Loucy (cell line): ENCODE data around the gene MPG.
A peak's percentile ranks its signal among the peaks of the same experiment; 100 is the strongest.
"Not testable (repeated sequence)": the region's sequence is repeated elsewhere in the genome, so short reads cannot be mapped to it uniquely, and the experiment has no call there.

Source experiments
- H2AFZ ChIP-seq: fragments of 200-600 bp; sonication (generic); 2 replicates; pipeline ENCODE4 v1.6.0; 2016; ENCODE audit warnings: antibody characterized with exemption, mild to moderate bottlenecking, low read length, moderate library complexity
- H3F3A ChIP-seq: fragments of 200-600 bp; 2 replicates; pipeline ENCODE4 v1.6.0; 2016; ENCODE audit warnings: antibody characterized with exemption, low read depth, mild to moderate bottlenecking
- H3K27me3 ChIP-seq: fragments of 200-600 bp; sonication (generic); 2 replicates; pipeline ENCODE4 v1.6.1; 2014; ENCODE audit warnings: low read length, mild to moderate bottlenecking; ENCODE audit not compliant: insufficient read depth, poor library complexity, severe bottlenecking
- H3K36me3 ChIP-seq: fragments of 200-600 bp; sonication (generic); 2 replicates; pipeline ENCODE4 v1.6.1; 2016; ENCODE audit warnings: low read length; ENCODE audit not compliant: insufficient read depth
- H3K4me1 ChIP-seq: fragments of 200-600 bp; sonication (generic); 2 replicates; pipeline ENCODE4 v1.5.1; 2014; ENCODE audit warnings: low read length, mild to moderate bottlenecking; ENCODE audit not compliant: insufficient read depth, poor library complexity, severe bottlenecking
- H3K4me2 ChIP-seq: fragments of 200-600 bp; sonication (generic); 2 replicates; pipeline ENCODE4 v1.6.0; 2014; ENCODE audit warnings: antibody characterized with exemption, low read length, low read depth, mild to moderate bottlenecking; ENCODE audit not compliant: poor library complexity, severe bottlenecking
- H3K4me3 ChIP-seq: fragments of 200-600 bp; sonication (generic); 2 replicates; pipeline ENCODE4 v1.5.1; 2014; ENCODE audit warnings: low read length, mild to moderate bottlenecking, mixed read lengths; ENCODE audit not compliant: poor library complexity, severe bottlenecking
- H3K79me2 ChIP-seq: fragments of 200-600 bp; sonication (generic); 2 replicates; pipeline ENCODE4 v1.6.1; 2014; ENCODE audit warnings: low read length; ENCODE audit not compliant: insufficient read depth
- H3K9ac ChIP-seq: fragments of 200-600 bp; sonication (generic); 2 replicates; pipeline ENCODE4 v1.6.0; 2014; ENCODE audit warnings: mild to moderate bottlenecking, low read depth, low read length, moderate library complexity; ENCODE audit not compliant: poor library complexity, severe bottlenecking
- H3K9me2 ChIP-seq: fragments of 200-600 bp; sonication (generic); replicated peaks from 2 replicates; pipeline ENCODE4 v1.6.1; 2016; ENCODE audit warnings: low read depth, low read length, mixed read lengths
- H3K9me3 ChIP-seq: fragments of 200-600 bp; sonication (generic); 2 replicates; pipeline ENCODE4 v1.6.1; 2014; ENCODE audit warnings: mild to moderate bottlenecking, antibody characterized with exemption, low read length, low read depth; ENCODE audit not compliant: insufficient read depth
- H4K20me1 ChIP-seq: fragments of 200-600 bp; sonication (generic); 2 replicates; pipeline ENCODE4 v1.6.0; 2014; ENCODE audit warnings: antibody characterized with exemption, low read length, mild to moderate bottlenecking; ENCODE audit not compliant: insufficient read depth, poor library complexity, severe bottlenecking
- CTCF ChIP-seq: fragments of 200-600 bp; sonication (generic); conservative IDR thresholded peaks from 2 replicates; pipeline ENCODE4 v1.5.1; 2014; ENCODE audit warnings: mild to moderate bottlenecking, antibody characterized with exemption, low read length
- EZH2phosphoT487 ChIP-seq: fragments of 200-600 bp; IDR thresholded peaks from 2 replicates; pipeline ENCODE4 v1.6.1; 2018; ENCODE audit warnings: antibody characterized with exemption, mild to moderate bottlenecking, moderate library complexity, borderline replicate concordance

MPG gene

GRCh38 chr16:36336-36984 lies 41.6 kb upstream of the MPG start:
- H3K9ac ChIP-seq: no peak overlapping the region
- H3K79me2 ChIP-seq: no peaks in the 10 kb centered on the region
- TF ChIP-seq CTCF: no peak
- TF ChIP-seq EZH2phosphoT487: no peak
- no peaks in the 10 kb centered on the region for H3K9me2 ChIP-seq
- H3K4me1 ChIP-seq: peaks cover 21% of the 10 kb centered on the region
- no peaks in the 10 kb centered on the region for H3K27me3 ChIP-seq
- no peaks in the 10 kb centered on the region for H3K9me3 ChIP-seq
- no peaks in the 10 kb centered on the region for H3K36me3 ChIP-seq
- H2AFZ ChIP-seq: no peak overlapping the region
- H3K4me2 ChIP-seq: no peak overlapping the region
- no peak overlapping the region for H3K4me3 ChIP-seq
- H3F3A ChIP-seq: no peaks in the 10 kb centered on the region
- H4K20me1 ChIP-seq: no peaks in the 10 kb centered on the region

GRCh38 chr16:37511-37910 lies 40.5 kb upstream of the MPG start:
- H3K9me2 ChIP-seq: no peaks in the 10 kb centered on the region
- H3K27me3 ChIP-seq: no peaks in the 10 kb centered on the region
- no peaks in the 10 kb centered on the region for H3K36me3 ChIP-seq
- H3K4me1 ChIP-seq: peaks cover 24% of the 10 kb centered on the region
- H2AFZ ChIP-seq: no peak overlapping the region
- H3K4me3 ChIP-seq: no peak overlapping the region
- no peaks in the 10 kb centered on the region for H3F3A ChIP-seq
- H3K9me3 ChIP-seq: no peaks in the 10 kb centered on the region
- no peak for TF ChIP-seq CTCF
- no peak for TF ChIP-seq EZH2phosphoT487
- no peak overlapping the region for H3K9ac ChIP-seq
- no peaks in the 10 kb centered on the region for H3K79me2 ChIP-seq
- H3K4me2 ChIP-seq: no peak overlapping the region
- no peaks in the 10 kb centered on the region for H4K20me1 ChIP-seq

GRCh38 chr16:38206-38605 lies 39.8 kb upstream of the MPG start:
- not testable (repeated sequence) for H3K79me2 ChIP-seq, H3K9ac ChIP-seq, H3K36me3 ChIP-seq, H3K9me2 ChIP-seq, H3K27me3 ChIP-seq, H3K9me3 ChIP-seq, H3K4me3 ChIP-seq, H2AFZ ChIP-seq, H4K20me1 ChIP-seq, H3F3A ChIP-seq
- peak overlapping the region; percentile 50 for H3K4me2 ChIP-seq
- peaks cover 29% of the 10 kb centered on the region for H3K4me1 ChIP-seq
